ENCODE data around the gene EGFL7. TPM values are rescaled to one million over a fixed set of nuclear protein-coding genes. Genes with fewer than 3 reads are reported as not detected.

Gene EGFL7
- total RNA-seq, 1 donor from 2014 or later = 35.0 TPM

DNA sequence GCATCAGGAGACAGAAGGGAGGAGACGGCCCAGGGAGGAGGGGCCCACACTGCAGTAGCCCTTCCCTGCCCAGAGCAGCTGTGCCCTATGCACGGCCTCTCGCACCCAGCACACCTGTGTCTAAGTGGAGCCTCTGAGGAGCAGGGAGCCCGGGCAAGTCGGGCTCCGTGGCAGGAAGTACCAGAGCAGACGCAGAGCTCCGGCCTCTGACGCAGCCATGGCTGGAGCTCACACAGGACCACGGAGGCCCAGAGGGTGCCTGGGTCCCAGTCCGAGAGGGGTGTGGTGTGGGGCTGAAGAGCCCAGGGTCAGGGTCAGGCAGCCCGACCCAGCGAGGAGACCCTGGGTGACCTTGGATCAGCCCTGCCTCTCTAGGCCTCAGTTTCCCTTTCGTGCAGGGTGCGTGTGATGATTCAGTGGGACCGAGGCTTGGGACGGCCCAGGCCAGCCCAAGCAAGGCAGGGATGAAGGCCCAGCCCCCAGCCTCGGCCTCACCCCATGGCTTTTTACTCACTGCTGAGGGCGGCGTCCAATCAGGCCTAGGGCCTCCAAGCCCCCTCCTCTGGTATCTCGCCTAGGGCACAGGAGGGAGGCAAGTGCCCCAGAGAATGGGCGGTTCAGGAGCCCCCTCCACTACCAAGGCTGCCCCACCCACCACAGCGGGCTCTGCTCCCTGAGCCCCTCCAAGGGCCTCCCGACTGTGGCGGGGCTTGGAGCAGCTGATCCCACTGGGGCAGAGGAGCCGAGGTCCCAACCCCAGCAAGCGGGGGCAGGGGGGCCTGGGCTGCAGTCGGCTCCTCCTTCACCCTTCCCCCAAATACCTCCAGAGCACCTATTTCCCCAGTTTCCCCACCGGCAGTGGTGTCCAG is 28.8 kb downstream of the EGFL7 start:
- no peak for DNase-seq (ENCODE audit: low read depth)
- TF ChIP-seq, protein P1, sequence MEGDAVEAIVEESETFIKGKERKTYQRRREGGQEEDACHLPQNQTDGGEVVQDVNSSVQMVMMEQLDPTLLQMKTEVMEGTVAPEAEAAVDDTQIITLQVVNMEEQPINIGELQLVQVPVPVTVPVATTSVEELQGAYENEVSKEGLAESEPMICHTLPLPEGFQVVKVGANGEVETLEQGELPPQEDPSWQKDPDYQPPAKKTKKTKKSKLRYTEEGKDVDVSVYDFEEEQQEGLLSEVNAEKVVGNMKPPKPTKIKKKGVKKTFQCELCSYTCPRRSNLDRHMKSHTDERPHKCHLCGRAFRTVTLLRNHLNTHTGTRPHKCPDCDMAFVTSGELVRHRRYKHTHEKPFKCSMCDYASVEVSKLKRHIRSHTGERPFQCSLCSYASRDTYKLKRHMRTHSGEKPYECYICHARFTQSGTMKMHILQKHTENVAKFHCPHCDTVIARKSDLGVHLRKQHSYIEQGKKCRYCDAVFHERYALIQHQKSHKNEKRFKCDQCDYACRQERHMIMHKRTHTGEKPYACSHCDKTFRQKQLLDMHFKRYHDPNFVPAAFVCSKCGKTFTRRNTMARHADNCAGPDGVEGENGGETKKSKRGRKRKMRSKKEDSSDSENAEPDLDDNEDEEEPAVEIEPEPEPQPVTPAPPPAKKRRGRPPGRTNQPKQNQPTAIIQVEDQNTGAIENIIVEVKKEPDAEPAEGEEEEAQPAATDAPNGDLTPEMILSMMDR (conservative IDR thresholded peaks at IDR 0.05; ENCODE audit: low read depth, low read length) = no peak
- no peak overlapping the region for H3K4me3 ChIP-seq (ENCODE audit: low read depth, low read length)

DNA sequence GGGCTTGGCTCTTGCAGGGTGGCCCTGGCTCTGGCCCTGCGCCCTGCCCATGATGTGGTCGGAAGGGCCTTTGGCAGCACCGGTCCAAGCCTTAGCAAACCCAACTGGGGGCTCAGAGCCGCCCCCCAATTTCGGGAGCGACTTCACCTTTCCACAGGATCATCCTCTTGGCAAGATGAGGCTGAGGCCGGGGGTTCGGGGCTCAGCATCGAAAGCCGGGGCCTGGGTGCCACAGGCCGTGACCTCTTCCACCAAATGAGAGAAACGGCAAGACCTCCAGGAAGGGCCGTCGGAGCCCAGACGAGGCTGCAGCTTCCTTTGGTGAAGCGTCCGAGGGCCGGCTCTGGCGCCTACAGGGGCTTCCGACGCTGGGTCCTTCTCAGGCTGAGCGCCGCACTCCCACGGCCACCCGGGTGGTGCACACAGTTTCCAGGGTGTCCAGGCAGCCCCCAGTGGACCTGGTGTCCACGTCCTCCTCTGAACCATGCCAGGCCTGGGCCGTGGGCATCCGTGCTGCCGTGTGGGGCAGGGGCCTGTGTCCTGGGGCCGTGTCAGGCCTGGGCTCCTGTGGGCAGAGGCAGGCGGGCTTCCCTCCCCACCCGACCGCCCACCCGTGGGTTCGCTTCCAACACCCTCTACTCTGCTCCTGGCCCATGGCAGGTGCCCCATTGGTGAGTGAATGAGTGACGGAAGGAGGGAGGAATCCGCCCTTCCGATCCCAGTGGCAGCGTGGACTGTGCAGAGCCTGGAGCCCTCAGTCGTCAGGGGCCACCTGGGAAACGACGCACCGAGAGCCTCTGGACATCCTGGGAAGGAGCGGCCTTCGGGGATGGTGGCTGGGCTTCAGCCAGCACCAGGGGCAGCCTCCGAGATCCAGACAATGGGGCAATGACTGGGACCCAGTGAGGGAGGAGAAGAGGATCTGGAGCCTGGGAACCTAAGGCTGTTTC is 29.7 kb downstream of the EGFL7 start:
- no peak for DNase-seq (ENCODE audit: low read depth)
- H3K4me3 ChIP-seq (ENCODE audit: low read depth, low read length) = no peak overlapping the region
- TF ChIP-seq, protein P1 (conservative IDR thresholded peaks at IDR 0.05; ENCODE audit: low read depth, low read length) = no peak

GRCh38 chr9:136693135-136693489 is 30.4 kb downstream of the EGFL7 start:
- TF ChIP-seq, protein P1 (conservative IDR thresholded peaks at IDR 0.05; ENCODE audit: low read depth, low read length) = no peak

GRCh38 chr9:136693490-136694162 is 30.9 kb downstream of the EGFL7 start:
- DNase-seq (ENCODE audit: low read depth) = no peak
- no peak overlapping the region for H3K4me3 ChIP-seq (ENCODE audit: low read depth, low read length)
- TF ChIP-seq, protein P1 (conservative IDR thresholded peaks at IDR 0.05; ENCODE audit: low read depth, low read length) = no peak

More at GRCh38 chr9:136693135-136693489, 30.4 kb downstream of the EGFL7 start:
- DNase-seq (ENCODE audit: low read depth) = no peak
- H3K4me3 ChIP-seq (ENCODE audit: low read depth, low read length) = no peak overlapping the region

GRCh38 chr9:136694163-136694871 is 31.6 kb downstream of the EGFL7 start:
- no peak overlapping the region for H3K4me3 ChIP-seq (ENCODE audit: low read depth, low read length)
- DNase-seq (ENCODE audit: low read depth) = no peak
- TF ChIP-seq, protein P1 (conservative IDR thresholded peaks at IDR 0.05; ENCODE audit: low read depth, low read length) = peak; percentile 81

- TF ChIP-seq, protein P1 (conservative IDR thresholded peaks at IDR 0.05; ENCODE audit: low read depth, low read length) = no peak
- no peak overlapping the region for H3K4me3 ChIP-seq (ENCODE audit: low read depth, low read length)
- no peak for DNase-seq (ENCODE audit: low read depth)
These were observed 32.1 kb downstream of the EGFL7 start for GRCh38 chr9:136694872-136695247.
